Naive thymus-derived CD4-positive, alpha-beta T cell (primary cell): Measurements from ENCODE around the gene SMPD1. TPM values are rescaled to one million over a fixed set of nuclear protein-coding genes. Genes with fewer than 3 reads are reported as not detected.

Experiments
- ATAC-seq: fragments of 150-1000 bp; cut with Tn5 transposase; 2 replicates; pipeline ENCODE4 v1.10.0; 2021; ENCODE audit warnings: mild to moderate bottlenecking, moderate library complexity
- CTCF ChIA-PET: fragments of 350-600 bp; sonication (Branson Sonifier 250); formaldehyde crosslinking; loops from one replicate; lab custom pipeline; 2021; ENCODE audit warnings: antibody characterized with exemption; lab: Charles Lee
- POLR2A ChIA-PET: fragments of 350-600 bp; sonication (Branson Sonifier 250); formaldehyde crosslinking; loops from one replicate; lab custom pipeline; 2021; ENCODE audit warnings: antibody characterized with exemption, inconsistent platforms; lab: Charles Lee
- DNase-seq, 9 donors: peaks; one replicate each; pipeline versions ENCODE4 v3.0.0 to v3.0.0-alpha.2; 2020 to 2022; ENCODE audit warnings: mixed read lengths in 1 of 9
- H3K27ac ChIP-seq: one replicate; pipeline ENCODE4 v1.7.0; 2013; ENCODE audit warnings: mild to moderate bottlenecking, low read depth, low read length, moderate library complexity
- H3K27me3 ChIP-seq, 2 donors: one replicate each; pipeline ENCODE4 v1.7.0; 2013; ENCODE audit warnings: low read length in 2 of 2, mild to moderate bottlenecking in 2 of 2, moderate library complexity in 2 of 2; ENCODE audit not compliant: control insufficient read depth in 2 of 2, insufficient read depth in 2 of 2
- H3K36me3 ChIP-seq, 3 experiments: 1 replicate in 2 of 3; 2 replicates in 1 of 3; pipeline ENCODE4 v1.7.0; 2013; ENCODE audit warnings: low read length in 3 of 3, mild to moderate bottlenecking in 3 of 3, moderate library complexity in 1 of 3; ENCODE audit not compliant: insufficient read depth in 3 of 3, control insufficient read depth in 2 of 3
- H3K4me1 ChIP-seq, 2 donors: one replicate each; pipeline ENCODE4 v1.7.0; 2013; ENCODE audit warnings: low read length in 2 of 2, mild to moderate bottlenecking in 2 of 2, moderate library complexity in 1 of 2; ENCODE audit not compliant: control insufficient read depth in 2 of 2, insufficient read depth in 2 of 2
- H3K4me3 ChIP-seq: 2 replicates; pipeline ENCODE4 v1.7.0; 2013; ENCODE audit warnings: mild to moderate bottlenecking, low read length
- H3K9me3 ChIP-seq, 3 experiments: 1 replicate in 2 of 3; 2 replicates in 1 of 3; pipeline ENCODE4 v1.7.0; 2013; ENCODE audit warnings: low read length in 3 of 3; ENCODE audit not compliant: control insufficient read depth in 2 of 3
- H3K27ac Mint-ChIP-seq, 9 donors: one replicate each; pipeline ENCODE4 v1.8.0; 2020 to 2022; ENCODE audit warnings: mixed read lengths in 9 of 9, mild to moderate bottlenecking in 8 of 9, moderate library complexity in 5 of 9, inconsistent platforms in 2 of 9
- H3K27me3 Mint-ChIP-seq, 5 donors: one replicate each; pipeline ENCODE4 v1.8.0; 2021 to 2022; ENCODE audit warnings: mixed read lengths in 5 of 5, mild to moderate bottlenecking in 1 of 5
- H3K36me3 Mint-ChIP-seq, 5 donors: one replicate each; pipeline ENCODE4 v1.8.0; 2020 to 2022; ENCODE audit warnings: mixed read lengths in 5 of 5, mild to moderate bottlenecking in 3 of 5, inconsistent platforms in 1 of 5
- H3K4me1 Mint-ChIP-seq, 7 donors: one replicate each; pipeline ENCODE4 v1.8.0; 2020 to 2022; ENCODE audit warnings: mixed read lengths in 7 of 7, mild to moderate bottlenecking in 3 of 7, inconsistent platforms in 1 of 7
- H3K4me3 Mint-ChIP-seq, 10 donors: one replicate each; pipeline ENCODE4 v1.8.0; 2020 to 2022; ENCODE audit warnings: mild to moderate bottlenecking in 10 of 10, mixed read lengths in 10 of 10, moderate library complexity in 6 of 10, inconsistent platforms in 2 of 10
- H3K9me3 Mint-ChIP-seq, 11 donors: one replicate each; pipeline ENCODE4 v1.8.0; 2020 to 2022; ENCODE audit warnings: mixed read lengths in 11 of 11, mild to moderate bottlenecking in 4 of 11, inconsistent platforms in 1 of 11, moderate library complexity in 1 of 11
- intact Hi-C, 2 donors: fragments of 100-400 bp; cut with micrococcal nuclease; formaldehyde crosslinking; loops; one replicate each; pipeline ENCODE4 v1.15.1; 2023
- polyA plus RNA-seq, 2 donors: library from polyadenylated mRNA; unstranded; fragments of 300-500 nt; fragmentation: Illumina TruSeq; gene quantifications; one replicate each; pipeline ENCODE4 v1.2.3, GENCODE V29; 2021
- total RNA-seq, 6 experiments: library from RNA in 5 of 6; stranded (reverse) in 5 of 6; gene quantifications; 1 replicate in 5 of 6; 2 replicates in 1 of 6; pipeline ENCODE4 v1.2.3 and lab custom pipeline; 2021 to 2026

The SMPD1 gene
- total and polyA plus RNA-seq, 7 experiments from 2014 or later = 34.5 to 70.9 (median 48.4) TPM

DNA sequence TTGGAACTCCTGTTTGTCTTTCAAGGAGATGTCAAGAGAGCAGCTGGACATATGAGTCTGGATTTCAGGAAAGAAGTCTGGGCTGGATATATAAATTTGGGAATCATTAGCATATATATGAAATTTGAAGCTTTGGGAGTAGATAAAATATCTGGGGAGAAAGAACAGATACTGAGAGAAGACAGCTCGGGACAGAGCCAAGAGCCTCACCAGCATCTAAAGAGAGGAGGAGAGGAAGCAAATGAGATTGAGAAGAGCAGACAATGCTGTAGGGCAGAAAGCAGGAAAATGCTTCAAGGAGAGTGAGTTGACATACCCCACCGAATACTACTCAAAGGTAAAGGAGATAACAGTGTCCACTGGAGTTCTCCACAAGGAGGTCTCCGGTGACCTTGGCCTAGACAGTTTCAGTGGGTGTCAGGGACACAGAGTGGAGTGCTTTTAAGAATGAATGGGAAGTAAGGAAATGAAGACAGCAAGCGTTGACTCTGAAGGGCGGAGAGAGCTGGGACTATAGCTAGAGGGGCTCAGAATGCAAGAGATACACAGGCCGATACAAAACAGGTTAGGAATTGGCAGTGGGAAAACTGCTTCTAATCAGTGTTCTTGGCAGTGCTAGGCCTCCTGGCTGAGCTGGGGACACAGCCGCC, 27.8 kb downstream of the SMPD1 start:
- Mint-ChIP-seq H3K4me3 (no peak overlapping the region), H3K4me1 (peaks cover 7 to 18% (median 14%) of the 10 kb centered on the region in 7 donors), H3K27me3 (peaks cover 0 to 25% (median 5%) of the 10 kb centered on the region in 5 donors), H3K9me3 (peaks cover 0 to under 1% (median 0%) of the 10 kb centered on the region in 11 donors), H3K36me3 (peaks cover 0 to under 1% (median 0%) of the 10 kb centered on the region in 5 donors), H3K27ac (no peak overlapping the region)
- Histone ChIP-seq H3K9me3 (no peaks in the 10 kb centered on the region), H3K4me1 (peaks cover 29 to 52% of the 10 kb centered on the region in 2 donors), H3K27ac (peak overlapping the region; percentile 92), H3K36me3 (peaks cover 0 to 5% (median 0%) of the 10 kb centered on the region in 3 experiments), H3K4me3 (peak overlapping the region; percentile 79), H3K27me3 (no peaks in the 10 kb centered on the region)
- POLR2A ChIA-PET = interaction anchor here (0.9 to 23.8 kb wide), 13 partner anchors 9 to 327 kb away, joined by 3 to 525 read pairs (median 10); partner anchors contain the start of genes ARFIP2, SMPD1, TAF10 and TIMM10B
- ATAC-seq (no peak), DNase-seq (peak in 1 of 9 donors; percentile 27)
- intact Hi-C loops = loop anchor here (1.0 to 10.0 kb wide), 4 partner anchors 16 to 327 kb away; no protein-coding TSS in a partner anchor
- CTCF ChIA-PET = interaction anchor here (0.9 to 4.9 kb wide), 10 partner anchors 12 to 117 kb away, joined by 3 to 30 read pairs (median 6); partner anchors contain the start of genes ARFIP2, HPX, SMPD1 and TIMM10B

DNA sequence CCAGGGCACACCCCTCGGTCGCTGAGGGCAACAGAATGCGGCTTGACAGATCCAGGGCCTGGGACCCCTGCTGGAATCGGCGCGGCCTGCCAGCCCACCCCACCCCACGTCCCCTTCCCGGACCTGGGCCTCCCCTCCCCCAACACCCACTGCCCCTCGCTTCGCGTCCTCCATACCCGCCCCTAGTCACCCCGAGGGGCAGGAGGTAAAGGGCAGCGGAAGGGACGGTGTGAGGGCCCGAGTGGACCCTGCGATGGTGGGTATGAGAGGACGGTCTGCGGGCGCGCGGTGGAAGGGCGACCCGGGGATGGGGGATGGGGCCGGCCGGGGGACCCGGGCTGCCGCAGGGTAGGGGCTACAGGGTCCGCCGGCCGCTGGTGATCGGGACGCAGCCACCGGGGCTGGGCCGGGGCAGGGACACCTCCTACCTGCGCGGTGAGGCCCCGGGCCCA, 28.3 kb downstream of the SMPD1 start:
- peak in 1 of 9 donors; percentile 30 for DNase-seq

DNA sequence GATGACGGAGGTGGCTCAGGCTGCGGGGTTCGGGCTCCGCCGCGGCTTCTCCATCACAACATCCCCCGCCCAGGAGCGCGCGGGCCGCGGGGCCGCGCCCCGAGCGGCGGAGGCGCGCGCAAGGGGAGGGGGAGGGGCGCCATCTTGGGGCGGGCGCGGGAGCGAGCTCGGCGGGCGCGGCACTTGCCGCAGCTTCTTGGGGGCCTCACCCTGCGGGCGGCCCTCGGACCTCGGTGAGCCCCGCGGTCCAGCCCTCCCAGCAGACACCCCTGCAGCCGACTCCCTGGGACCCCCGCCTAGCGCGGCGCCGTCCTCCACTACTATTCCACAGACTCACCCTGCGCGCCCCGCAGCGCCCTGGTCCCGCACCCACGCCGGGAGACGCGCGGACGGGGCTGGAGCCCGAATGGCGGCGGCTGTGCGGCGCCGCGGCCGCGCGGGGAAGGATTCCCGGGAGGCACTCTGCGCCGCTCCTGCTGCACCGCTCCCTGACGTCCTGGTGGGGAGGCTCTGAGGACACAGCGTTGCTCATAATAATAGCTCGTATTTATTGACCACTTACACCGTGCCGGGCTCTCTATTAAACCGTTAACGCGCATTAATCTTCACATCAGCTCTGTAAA, 28.8 kb downstream of the SMPD1 start, which contains the start of gene APBB1:
TSS of gene APBB1 (minus strand) at position 86 of the 623 bp plus-strand sequence. CDS start 7,747 bp downstream, outside the sequence.
- no peaks in the 10 kb centered on the region for H3K9me3 ChIP-seq
- peak within 1 kb of the TSS in 7 of 10 donors; percentile 78 to 92 (median 85) for H3K4me3 Mint-ChIP-seq
- intact Hi-C loops = loop anchor here (1.0 to 10.0 kb wide), 9 partner anchors 17 to 326 kb away; partner anchors contain the start of genes ARFIP2 (in 2 of the 2), SMPD1 (in 2 of the 2) and TIMM10B (in 2 of the 2)
- peaks cover 0 to 5% (median 0%) of the 10 kb centered on the region in 3 experiments for H3K36me3 ChIP-seq
- H3K27ac ChIP-seq = peak within 1 kb of the TSS; percentile 92
- CTCF ChIA-PET = interaction anchor here (0.6 to 4.9 kb wide), 10 partner anchors 11 to 168 kb away, joined by 3 to 30 read pairs (median 7); partner anchors contain the start of gene SMPD1
- peaks cover 27 to 46% of the 10 kb centered on the region in 2 donors for H3K4me1 ChIP-seq
- DNase-seq (peak; percentile 71 to 87 (median 81)), ATAC-seq (peak; percentile 89)
- peak within 1 kb of the TSS; percentile 47 to 92 (median 89) for H3K27ac Mint-ChIP-seq
- H3K36me3 Mint-ChIP-seq = peaks cover 0 to 4% (median 0%) of the 10 kb centered on the region in 5 donors
- peak within 1 kb of the TSS; percentile 79 for H3K4me3 ChIP-seq
- no peaks in the 10 kb centered on the region for H3K9me3 Mint-ChIP-seq
- no peaks in the 10 kb centered on the region for H3K27me3 ChIP-seq
- peaks cover 0 to 36% (median 11%) of the 10 kb centered on the region in 5 donors for H3K27me3 Mint-ChIP-seq
- POLR2A ChIA-PET = interaction anchor here (0.6 to 23.8 kb wide), 21 partner anchors 9 to 328 kb away, joined by 3 to 525 read pairs (median 5); partner anchors contain the start of genes ARFIP2, MRPL17, RRP8 and SMPD1
- H3K4me1 Mint-ChIP-seq = peaks cover 2 to 18% (median 14%) of the 10 kb centered on the region in 7 donors

More for the DNA sequence above, 28.3 kb downstream of the SMPD1 start:
- H3K4me3 ChIP-seq = peak overlapping the region; percentile 79
- Mint-ChIP-seq H3K4me3 (no peak overlapping the region), H3K27ac (no peak overlapping the region), H3K36me3 (peaks cover 0 to 3% (median 0%) of the 10 kb centered on the region in 5 donors), H3K27me3 (peaks cover 0 to 31% (median 7%) of the 10 kb centered on the region in 5 donors), H3K9me3 (no peaks in the 10 kb centered on the region), H3K4me1 (peaks cover 2 to 18% (median 14%) of the 10 kb centered on the region in 7 donors)
- H3K4me1 ChIP-seq = peaks cover 27 to 48% of the 10 kb centered on the region in 2 donors
- POLR2A ChIA-PET = interaction anchor here (0.6 to 23.8 kb wide), 17 partner anchors 9 to 254 kb away, joined by 3 to 525 read pairs (median 7); partner anchors contain the start of genes ARFIP2, RRP8, SMPD1 and TIMM10B
- H3K36me3 ChIP-seq = peaks cover 0 to 5% (median 0%) of the 10 kb centered on the region in 3 experiments
- CTCF ChIA-PET = interaction anchor here (0.6 to 4.9 kb wide), 9 partner anchors 13 to 167 kb away, joined by 3 to 30 read pairs (median 8); partner anchors contain the start of genes HPX and SMPD1
- intact Hi-C loops = loop anchor here (1.0 to 10.0 kb wide), 9 partner anchors 16 to 326 kb away; partner anchors contain the start of genes ARFIP2 (in 2 of the 2), SMPD1 (in 2 of the 2) and TIMM10B (in 2 of the 2)
- H3K27me3 ChIP-seq = no peaks in the 10 kb centered on the region
- H3K9me3 ChIP-seq = no peaks in the 10 kb centered on the region
- ATAC-seq = no peak
- H3K27ac ChIP-seq = peak overlapping the region; percentile 92

DNA sequence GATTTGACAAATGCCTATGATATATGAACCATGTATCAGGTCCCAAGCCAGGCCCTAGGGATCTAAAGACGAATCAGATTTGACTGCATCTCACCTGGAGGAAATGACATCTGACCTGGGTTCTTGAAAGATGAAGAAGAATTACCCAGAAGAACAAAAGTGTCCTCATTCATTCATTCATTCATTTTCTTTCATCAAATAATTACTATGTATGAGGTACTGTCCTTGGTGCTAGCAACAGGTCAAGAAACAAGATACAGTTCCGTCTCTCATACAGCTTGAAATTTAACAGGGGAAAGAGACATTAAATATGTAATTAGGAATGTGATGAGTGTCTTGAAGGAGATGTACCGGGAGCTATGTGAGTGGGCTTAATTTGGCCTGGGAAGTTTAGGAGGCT, 30.4 kb downstream of the SMPD1 start:
- Histone ChIP-seq H3K27me3 (no peaks in the 10 kb centered on the region), H3K36me3 (peaks cover 0 to 5% (median 0%) of the 10 kb centered on the region in 3 experiments), H3K4me3 (no peak overlapping the region), H3K27ac (no peak overlapping the region), H3K4me1 (peaks cover 17 to 30% of the 10 kb centered on the region in 2 donors), H3K9me3 (no peaks in the 10 kb centered on the region)
- no peaks in the 10 kb centered on the region for H3K9me3 Mint-ChIP-seq
- peaks cover 0 to 50% (median 12%) of the 10 kb centered on the region in 5 donors for H3K27me3 Mint-ChIP-seq
- H3K4me3 Mint-ChIP-seq = peak overlapping the region in 3 of 10 donors; percentile 77 to 85 (median 79)
- ChIA-PET POLR2A (interaction anchor here (1.1 to 23.8 kb wide), 5 partner anchors 9 to 43 kb away, joined by 3 to 525 read pairs (median 37); partner anchors contain the start of gene SMPD1), CTCF (interaction anchor here (1.1 to 4.9 kb wide), 7 partner anchors 10 to 56 kb away, joined by 3 to 30 read pairs (median 5); partner anchors contain the start of gene SMPD1)
- intact Hi-C loops = no loop called here
- no peak for ATAC-seq
- peaks cover 0 to 4% (median 0%) of the 10 kb centered on the region in 5 donors for H3K36me3 Mint-ChIP-seq
- H3K27ac Mint-ChIP-seq = peak overlapping the region in 4 of 9 donors; percentile 4 to 92 (median 62)
- DNase-seq = no peak
- peaks cover 2 to 18% (median 14%) of the 10 kb centered on the region in 7 donors for H3K4me1 Mint-ChIP-seq

DNA sequence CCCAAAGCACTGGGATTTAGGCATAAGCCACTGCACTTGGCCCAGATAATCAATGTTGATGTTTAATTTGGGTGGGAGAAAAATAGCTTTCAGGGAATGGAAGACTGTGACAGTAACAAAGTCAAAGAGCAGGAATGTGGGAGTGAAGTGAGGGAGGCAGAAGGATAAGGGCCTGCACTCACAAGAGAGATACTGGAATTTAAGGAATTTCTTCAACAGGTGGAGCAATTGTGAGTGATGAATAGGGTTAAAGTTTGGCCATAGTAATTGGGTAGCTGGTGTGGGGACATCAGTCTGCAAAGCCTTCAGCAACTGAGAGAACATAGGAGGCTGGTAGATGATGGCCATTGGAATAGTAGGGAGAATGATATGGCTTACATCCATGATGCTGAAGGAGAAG, 37.2 kb downstream of the SMPD1 start:
- Mint-ChIP-seq H3K27me3 (peaks cover 0 to 51% (median 6%) of the 10 kb centered on the region in 5 donors), H3K4me1 (peaks cover 0 to 11% (median 2%) of the 10 kb centered on the region in 7 donors), H3K4me3 (no peak overlapping the region), H3K9me3 (no peaks in the 10 kb centered on the region), H3K36me3 (peaks cover 0 to 4% (median 0%) of the 10 kb centered on the region in 5 donors), H3K27ac (no peak overlapping the region)
- CTCF ChIA-PET = interaction anchor here (1.0 to 1.4 kb wide), 3 partner anchors 16 to 49 kb away, joined by 6 to 8 read pairs (median 8); no protein-coding TSS in a partner anchor
- DNase-seq (no peak), ATAC-seq (no peak)
- H3K27me3 ChIP-seq = no peaks in the 10 kb centered on the region
- H3K9me3 ChIP-seq = no peaks in the 10 kb centered on the region
- no peaks in the 10 kb centered on the region for H3K4me1 ChIP-seq
- intact Hi-C loops = no loop called here
- POLR2A ChIA-PET = interaction anchor here (0.9 to 3.1 kb wide), 7 partner anchors 8 to 54 kb away, joined by 3 to 14 read pairs (median 4); partner anchors contain the start of genes APBB1, ARFIP2 and TIMM10B
- no peaks in the 10 kb centered on the region for H3K36me3 ChIP-seq
- no peak overlapping the region for H3K4me3 ChIP-seq
- no peak overlapping the region for H3K27ac ChIP-seq
